Natural killer cell (primary cell): ENCODE measurements around the gene METTL1. TPM values are rescaled to one million over a fixed set of nuclear protein-coding genes. Genes with fewer than 3 reads are reported as not detected.

ENCODE experiments used
- ATAC-seq, 3 donors: fragments of 150-1000 bp in 2 of 3; fragments of 200-7000 bp in 1 of 3; cut with Tn5 transposase; 1 replicate in 1 of 3; 2 replicates in 2 of 3; pipeline ENCODE4 v1.10.0; 2021; ENCODE audit warnings: mild to moderate bottlenecking in 2 of 3, moderate library complexity in 2 of 3
- DNase-seq, 2 donors: peaks; one replicate each; pipeline versions ENCODE4 v3.0.0 to v3.0.0-alpha.2; 2013 to 2021; ENCODE audit warnings: mixed read lengths in 1 of 2
- H3K27ac ChIP-seq: one replicate; pipeline ENCODE4 v1.5.1; 2013; ENCODE audit warnings: mild to moderate bottlenecking, low read length
- H3K27me3 ChIP-seq: one replicate; pipeline ENCODE4 v1.6.1; 2013; ENCODE audit warnings: low read length; ENCODE audit not compliant: control insufficient read depth, insufficient read depth
- H3K36me3 ChIP-seq: one replicate; pipeline ENCODE4 v1.6.1; 2013; ENCODE audit warnings: low read length; ENCODE audit not compliant: control insufficient read depth, insufficient read depth
- H3K4me1 ChIP-seq: one replicate; pipeline ENCODE4 v1.6.1; 2013; ENCODE audit warnings: low read length; ENCODE audit not compliant: control insufficient read depth, insufficient read depth
- H3K4me3 ChIP-seq: one replicate; pipeline ENCODE4 v1.5.1; 2013; ENCODE audit warnings: low read length
- H3K9me3 ChIP-seq: one replicate; pipeline ENCODE4 v1.6.1; 2013; ENCODE audit warnings: low read length; ENCODE audit not compliant: control insufficient read depth, insufficient read depth
- H3K27ac Mint-ChIP-seq, 2 donors: one replicate each; pipeline ENCODE4 v1.8.0; 2022; ENCODE audit warnings: mild to moderate bottlenecking in 2 of 2, mixed read lengths in 2 of 2, moderate library complexity in 1 of 2
- H3K27me3 Mint-ChIP-seq, 2 donors: one replicate each; pipeline ENCODE4 v1.8.0; 2022; ENCODE audit warnings: low read depth in 2 of 2, mixed read lengths in 2 of 2
- H3K36me3 Mint-ChIP-seq: one replicate; pipeline ENCODE4 v1.8.0; 2022; ENCODE audit warnings: mixed read lengths
- H3K4me1 Mint-ChIP-seq, 2 donors: one replicate each; pipeline ENCODE4 v1.8.0; 2022; ENCODE audit warnings: mixed read lengths in 2 of 2
- H3K4me3 Mint-ChIP-seq: one replicate; pipeline ENCODE4 v1.8.0; 2022; ENCODE audit warnings: mild to moderate bottlenecking, moderate library complexity, mixed read lengths
- H3K9me3 Mint-ChIP-seq, 2 donors: one replicate each; pipeline ENCODE4 v1.8.0; 2022; ENCODE audit warnings: mixed read lengths in 2 of 2
- CTCF ChIP-seq: fragments of 200-600 bp; IDR thresholded peaks from one replicate; pipeline ENCODE4 v1.8.0; 2022; ENCODE audit warnings: antibody characterized with exemption
- WGBS: methylation state at CpG from one replicate; pipeline ENCODE4 v1.1.7; 2013; ENCODE audit warnings: missing lambda C conversion rate; ENCODE audit not compliant: insufficient coverage; 5-methylcytosine and 5-hydroxymethylcytosine counted together
- intact Hi-C: fragments of 100-400 bp; cut with micrococcal nuclease; formaldehyde crosslinking; loops from one replicate; pipeline ENCODE4 v1.14.2; 2022
- total RNA-seq, 4 donors: library from RNA; stranded (reverse); fragments of 120-200 nt in 1 of 4; gene quantifications; one replicate each; pipeline versions ENCODE4 v1.2.3 to v1.2.4, GENCODE V29; 2013 to 2022

Gene METTL1
- total RNA-seq, 3 donors from 2014 or later (not counting 1 experiment from before 2014, with no cell fraction given), result 8.0 to 12.5 (median 8.8) TPM

- Histone ChIP-seq H3K4me1 (peaks cover 35% of the 10 kb centered on the region), H3K27me3 (peaks cover 41% of the 10 kb centered on the region), H3K9me3 (no peaks in the 10 kb centered on the region), H3K27ac (no peak within 1 kb of the TSS), H3K36me3 (no peaks in the 10 kb centered on the region), H3K4me3 (peak within 1 kb of the TSS; percentile 43)
- Mint-ChIP-seq H3K36me3 (no peaks in the 10 kb centered on the region), H3K4me1 (peaks cover 27 to 31% of the 10 kb centered on the region in 2 donors), H3K27me3 (peaks cover 40 to 44% of the 10 kb centered on the region in 2 donors), H3K27ac (peak within 1 kb of the TSS; percentile 31 to 36), H3K4me3 (peak within 1 kb of the TSS; percentile 86), H3K9me3 (no peaks in the 10 kb centered on the region)
- intact Hi-C loops, result no loop called here
- TF ChIP-seq CTCF, result no peak
- ATAC-seq (peak; percentile 52 to 70 (median 58)), DNase-seq (peak in 1 of 2 donors; percentile 34)
- WGBS, result 13% methylated on average over 38 of the region's 38 CpGs
Observed at GRCh38 chr12:57766464-57767304, 5.2 kb downstream of the METTL1 start, which contains the start of gene CYP27B1. Gene CYP27B1, minus strand, starts transcription at chr12:57767078. Its CDS starts 37 bp downstream, at chr12:57767041.

- TF ChIP-seq CTCF, result no peak
- Histone ChIP-seq H3K36me3 (no peaks in the 10 kb centered on the region), H3K9me3 (no peaks in the 10 kb centered on the region), H3K27ac (no peak overlapping the region), H3K27me3 (peaks cover 41% of the 10 kb centered on the region), H3K4me1 (peaks cover 30% of the 10 kb centered on the region), H3K4me3 (peak overlapping the region; percentile 43)
- Mint-ChIP-seq H3K4me1 (peaks cover 23 to 26% of the 10 kb centered on the region in 2 donors), H3K27ac (peak overlapping the region; percentile 36 to 74), H3K27me3 (peaks cover 40 to 44% of the 10 kb centered on the region in 2 donors), H3K9me3 (no peaks in the 10 kb centered on the region), H3K4me3 (peak overlapping the region; percentile 86), H3K36me3 (no peaks in the 10 kb centered on the region)
- peak in 1 of 2 donors; percentile 24 for DNase-seq
- intact Hi-C loops, result no loop called here
- 3% methylated on average over 39 of the region's 40 CpGs for WGBS
- ATAC-seq, result peak in 1 of 3 donors; percentile 22
Observed at GRCh38 chr12:57765698-57766463, 6.0 kb downstream of the METTL1 start.

DNA sequence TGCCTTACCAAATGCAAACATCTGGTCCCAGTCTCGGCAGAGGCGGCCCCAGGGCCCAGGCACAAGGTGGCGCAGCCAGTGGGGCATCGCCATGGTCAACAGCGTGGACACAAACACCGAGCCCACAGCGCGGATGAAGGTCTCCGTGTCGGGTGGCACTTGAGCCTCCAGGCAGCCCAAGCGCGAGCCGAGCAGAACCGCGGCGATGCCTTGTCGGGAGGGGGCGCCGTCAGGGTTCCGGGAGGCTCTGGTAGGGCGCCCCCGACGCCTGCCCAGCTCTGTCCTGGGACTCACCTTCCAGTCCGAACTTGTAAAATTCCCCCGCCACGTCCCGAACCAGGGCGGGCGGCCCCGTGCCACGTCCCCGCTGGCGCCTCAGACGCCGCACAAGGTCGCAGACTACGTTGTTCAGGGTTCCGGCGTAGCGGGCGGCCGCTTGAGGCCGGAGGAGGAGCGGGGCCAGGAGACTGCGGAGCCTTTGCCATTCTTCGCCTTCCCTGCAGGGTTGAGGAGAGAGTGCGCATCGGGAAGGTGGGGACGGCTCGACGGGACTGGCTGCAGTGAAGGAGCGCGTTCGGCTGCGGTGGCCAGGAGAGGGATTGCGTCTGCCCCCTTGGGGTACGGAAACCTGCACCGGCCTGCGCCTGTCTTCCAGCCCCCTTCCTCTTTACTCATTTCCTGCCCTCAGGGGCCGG, 6.8 kb downstream of the METTL1 start:
- Histone ChIP-seq H3K36me3 (no peaks in the 10 kb centered on the region), H3K27ac (no peak overlapping the region), H3K4me1 (peaks cover 30% of the 10 kb centered on the region), H3K9me3 (no peaks in the 10 kb centered on the region), H3K27me3 (peaks cover 41% of the 10 kb centered on the region), H3K4me3 (peak overlapping the region; percentile 43)
- peak; percentile 30 for TF ChIP-seq CTCF
- Mint-ChIP-seq H3K4me1 (peaks cover 23 to 26% of the 10 kb centered on the region in 2 donors), H3K27me3 (peaks cover 40 to 44% of the 10 kb centered on the region in 2 donors), H3K4me3 (peak overlapping the region; percentile 86), H3K27ac (peak overlapping the region in 1 of 2 donors; percentile 74), H3K9me3 (no peaks in the 10 kb centered on the region), H3K36me3 (no peaks in the 10 kb centered on the region)
- intact Hi-C loops, result no loop called here
- peak; percentile 69 to 75 (median 69) for ATAC-seq
- 1% methylated on average over 60 of the region's 60 CpGs for WGBS
- DNase-seq, result peak; percentile 47 to 72
